Measurements from ENCODE around the gene CLIC1. TPM values are rescaled to one million over a fixed set of nuclear protein-coding genes. Genes with fewer than 3 reads are reported as not detected.

Gene CLIC1
- total and polyA plus RNA-seq, 12 donors = 51.1 to 400 (median 87.9) TPM

DNA sequence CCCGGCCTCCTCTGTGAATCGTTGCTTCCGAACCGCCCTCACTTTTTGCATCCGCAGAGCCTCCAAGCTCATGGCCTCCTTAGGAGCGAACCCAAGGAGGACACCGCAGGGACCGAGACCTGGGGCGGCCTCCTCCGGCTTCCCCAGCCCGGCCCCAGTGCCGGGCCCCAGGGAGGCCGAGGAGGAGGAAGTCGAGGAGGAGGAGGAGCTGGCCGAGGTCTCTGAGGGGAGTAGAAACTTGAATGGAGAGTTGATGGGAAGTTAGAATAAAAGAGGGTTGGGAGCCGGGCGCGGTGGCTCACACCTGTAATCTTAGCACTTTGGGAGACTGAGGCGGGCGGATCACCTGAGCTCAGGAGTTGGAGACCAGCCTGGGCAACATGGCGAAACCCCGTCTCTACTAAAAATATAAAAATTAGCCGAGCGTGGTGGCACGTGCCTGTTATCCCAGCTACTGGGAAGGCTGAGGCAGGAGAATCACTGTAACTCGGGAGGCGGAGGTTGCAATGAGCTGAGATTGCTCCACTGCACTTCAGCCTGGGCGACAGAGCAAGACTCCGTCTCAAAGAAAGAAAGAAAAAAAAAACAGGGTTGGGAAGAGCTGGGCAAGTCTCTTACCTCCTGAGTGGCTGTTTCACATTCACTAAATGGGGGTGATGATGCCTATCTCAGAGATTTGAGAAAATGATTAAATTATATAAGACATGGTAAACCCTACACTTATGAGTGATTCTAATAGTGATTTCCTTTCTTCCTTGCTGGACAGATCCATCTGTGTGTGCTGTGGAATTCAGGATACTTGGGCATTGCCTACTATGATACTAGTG is 4.3 kb upstream of the CLIC1 start:
- H3K4me1 ChIP-seq = peaks cover 4 to 42% (median 36%) of the 10 kb centered on the region in 9 donors
- H3K9me3 ChIP-seq = no peaks in the 10 kb centered on the region
- H3K4me3 ChIP-seq = peak overlapping the region; percentile 56 to 94 (median 76)
- 17 to 19% methylated on average over 29 of the region's 29 CpGs for WGBS, 2 donors
- TF ChIP-seq, protein P1, sequence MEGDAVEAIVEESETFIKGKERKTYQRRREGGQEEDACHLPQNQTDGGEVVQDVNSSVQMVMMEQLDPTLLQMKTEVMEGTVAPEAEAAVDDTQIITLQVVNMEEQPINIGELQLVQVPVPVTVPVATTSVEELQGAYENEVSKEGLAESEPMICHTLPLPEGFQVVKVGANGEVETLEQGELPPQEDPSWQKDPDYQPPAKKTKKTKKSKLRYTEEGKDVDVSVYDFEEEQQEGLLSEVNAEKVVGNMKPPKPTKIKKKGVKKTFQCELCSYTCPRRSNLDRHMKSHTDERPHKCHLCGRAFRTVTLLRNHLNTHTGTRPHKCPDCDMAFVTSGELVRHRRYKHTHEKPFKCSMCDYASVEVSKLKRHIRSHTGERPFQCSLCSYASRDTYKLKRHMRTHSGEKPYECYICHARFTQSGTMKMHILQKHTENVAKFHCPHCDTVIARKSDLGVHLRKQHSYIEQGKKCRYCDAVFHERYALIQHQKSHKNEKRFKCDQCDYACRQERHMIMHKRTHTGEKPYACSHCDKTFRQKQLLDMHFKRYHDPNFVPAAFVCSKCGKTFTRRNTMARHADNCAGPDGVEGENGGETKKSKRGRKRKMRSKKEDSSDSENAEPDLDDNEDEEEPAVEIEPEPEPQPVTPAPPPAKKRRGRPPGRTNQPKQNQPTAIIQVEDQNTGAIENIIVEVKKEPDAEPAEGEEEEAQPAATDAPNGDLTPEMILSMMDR (IDR thresholded peaks at IDR 0.05) = no peak
- no peaks in the 10 kb centered on the region for H3K27me3 ChIP-seq
- DNase-seq = peak; percentile 27 to 31
- intact Hi-C loops (cut with DNase I) = loop anchor here in 1 of 10 donors (5.0 kb wide), 1 partner anchor 42 kb away; no protein-coding TSS in a partner anchor
- peak in 4 of 8 donors; percentile 4 to 16 (median 6) for ATAC-seq
- peak overlapping the region in 9 of 10 donors; percentile 20 to 98 (median 65) for H3K27ac ChIP-seq
- H3K36me3 ChIP-seq = peaks cover 0 to 19% (median 0%) of the 10 kb centered on the region in 9 donors

DNA sequence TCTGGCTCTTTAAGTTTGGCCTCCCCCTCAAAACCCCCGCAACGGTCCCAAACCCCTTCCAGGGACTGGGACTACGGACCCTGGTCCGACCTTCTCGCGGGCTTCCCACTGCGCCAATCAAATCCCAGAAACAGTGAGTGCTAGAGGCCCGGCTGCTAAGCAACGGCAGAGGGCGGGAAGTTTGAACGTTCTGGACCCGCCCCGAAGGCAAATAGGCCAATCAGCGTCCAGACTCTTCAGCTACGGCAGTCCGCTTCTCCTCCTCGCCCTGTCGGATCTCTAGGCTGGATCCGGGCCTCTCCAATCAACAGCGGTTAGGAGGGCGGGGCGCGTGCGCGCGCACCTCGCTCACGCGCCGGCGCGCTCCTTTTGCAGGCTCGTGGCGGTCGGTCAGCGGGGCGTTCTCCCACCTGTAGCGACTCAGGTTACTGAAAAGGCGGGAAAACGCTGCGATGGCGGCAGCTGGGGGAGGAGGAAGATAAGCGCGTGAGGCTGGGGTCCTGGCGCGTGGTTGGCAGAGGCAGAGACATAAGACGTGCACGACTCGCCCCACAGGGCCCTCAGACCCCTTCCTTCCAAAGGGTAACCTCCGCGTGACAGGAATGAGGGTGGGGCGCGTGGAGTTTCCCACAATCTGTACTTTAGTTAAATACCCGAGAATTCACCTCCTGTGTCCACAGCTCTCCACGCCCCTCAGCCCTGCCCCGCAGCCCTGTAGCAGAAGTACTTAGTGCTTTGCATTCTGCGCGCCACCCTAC is 3.5 kb upstream of the CLIC1 start, which contains the start of gene MSH5:
MSH5 (plus strand) TSS at position 367 of the 758 bp plus-strand sequence. CDS start 462 bp downstream, outside the sequence.
- Histone ChIP-seq H3K9me3 (no peaks in the 10 kb centered on the region), H3K27ac (peak within 1 kb of the TSS in 9 of 10 donors; percentile 20 to 98 (median 66)), H3K36me3 (peaks cover 0 to 19% (median 0%) of the 10 kb centered on the region in 9 donors), H3K4me1 (peaks cover 4 to 42% (median 38%) of the 10 kb centered on the region in 9 donors), H3K27me3 (no peaks in the 10 kb centered on the region), H3K4me3 (peak within 1 kb of the TSS; percentile 56 to 94 (median 76))
- TF ChIP-seq, protein P1 (IDR thresholded peaks at IDR 0.05) = no peak
- 0% methylated on average over 58 of the region's 58 CpGs for WGBS, 2 donors
- peak; percentile 97 to 99 for DNase-seq
- intact Hi-C loops (cut with DNase I) = loop anchor here in 6 of 10 donors (5.0 to 10.0 kb wide), 7 partner anchors 42 to 95 kb away; partner anchors contain the start of genes HSPA1B (in 1 of the 6), LY6G5C (in 1 of the 6) and VARS1 (in 1 of the 6)
- peak; percentile 90 to 96 (median 94) for ATAC-seq

DNA sequence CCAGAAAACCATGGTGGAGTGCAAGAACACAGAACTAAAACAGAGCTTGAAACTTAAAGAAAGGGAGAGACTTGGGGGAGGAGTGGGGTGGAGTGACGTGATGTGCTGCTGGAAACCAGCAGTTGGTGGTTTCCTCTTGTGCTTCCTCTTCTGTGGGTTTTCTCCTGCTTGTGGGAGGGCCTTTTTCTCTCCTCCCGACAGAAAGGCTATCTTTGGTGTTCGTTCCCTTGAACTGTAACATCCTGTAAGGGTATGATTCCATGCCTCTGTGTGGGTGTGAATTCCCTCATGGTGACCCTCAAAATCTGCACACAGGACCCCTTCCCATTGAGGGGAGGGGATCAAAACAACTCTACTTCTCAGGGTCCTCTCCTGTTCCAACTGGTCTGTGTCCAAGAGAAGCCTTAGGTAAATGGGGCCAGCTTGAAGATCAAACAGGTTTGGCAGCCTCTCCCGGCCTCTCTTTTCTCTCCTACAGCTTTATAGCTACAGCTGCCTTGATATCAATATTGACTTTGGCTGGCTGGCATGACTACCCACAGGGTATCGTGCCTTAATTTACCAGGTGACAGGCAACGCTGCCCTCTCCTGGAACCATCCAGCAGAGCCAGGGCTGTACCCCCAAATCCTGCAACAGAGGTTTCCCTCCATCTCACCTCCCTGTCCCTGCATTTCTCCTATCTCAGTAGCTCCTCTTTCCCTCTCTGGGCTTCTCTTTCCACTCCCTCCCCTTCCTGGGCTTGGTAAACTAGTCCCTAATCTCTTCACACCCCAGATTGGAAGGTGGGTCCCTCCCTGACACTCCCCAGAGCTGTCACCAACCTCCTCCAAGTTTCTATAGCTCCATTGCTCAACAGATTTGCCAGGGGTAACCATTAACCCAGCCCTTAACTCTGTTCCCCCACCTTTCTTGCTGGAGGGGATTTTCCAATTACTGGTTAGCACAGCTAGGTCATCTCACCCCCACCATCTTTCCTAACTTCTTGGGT is 2.0 kb upstream of the CLIC1 start:
- intact Hi-C loops (cut with DNase I) = loop anchor here in 6 of 10 donors (5.0 to 10.0 kb wide), 6 partner anchors 56 to 97 kb away; partner anchors contain the start of genes HSPA1B (in 1 of the 6), LY6G5C (in 1 of the 6) and VARS1 (in 1 of the 6)
- Histone ChIP-seq H3K4me1 (peaks cover 7 to 56% (median 54%) of the 10 kb centered on the region in 9 donors), H3K27me3 (no peaks in the 10 kb centered on the region), H3K27ac (peak overlapping the region in 9 of 10 donors; percentile 53 to 98 (median 96)), H3K36me3 (peaks cover 0 to 33% (median 9%) of the 10 kb centered on the region in 9 donors), H3K9me3 (no peaks in the 10 kb centered on the region), H3K4me3 (peak overlapping the region in 3 of 10 donors; percentile 15 to 94 (median 82))
- TF ChIP-seq, protein P1 (IDR thresholded peaks at IDR 0.05) = peak in 3 of 9 donors; percentile 14 to 33 (median 20)
- DNase-seq = peak in 1 of 2 donors; percentile 63
- 40 to 44% methylated on average over 6 of the region's 6 CpGs for WGBS, 2 donors
- ATAC-seq = peak in 2 of 8 donors; percentile 4 to 21

Measured in heart right ventricle (tissue), 16 donors.